ENCODE measurements around the gene C19orf12.

C19orf12 gene

GRCh38 chr19:29667387-29667783 lies 47.7 kb downstream of the C19orf12 start:
- TF ChIP-seq CTCF (IDR thresholded peaks at IDR 0.05; ENCODE audit: control insufficient read depth, extremely low read depth, insufficient read depth), result no peak
- DNase-seq (ENCODE audit: low read depth), result no peak
- no peak overlapping the region for H3K4me3 ChIP-seq (ENCODE audit: low read depth, low read length)

GRCh38 chr19:29666578-29667386 lies 48.3 kb downstream of the C19orf12 start:
- no peak for DNase-seq (ENCODE audit: low read depth)

GRCh38 chr19:29665826-29666577 lies 49.1 kb downstream of the C19orf12 start:
- H3K4me3 ChIP-seq (ENCODE audit: low read depth, low read length), result peak overlapping the region; percentile 81
- DNase-seq (ENCODE audit: low read depth), result no peak
- no peak for TF ChIP-seq CTCF (IDR thresholded peaks at IDR 0.05; ENCODE audit: control insufficient read depth, extremely low read depth, insufficient read depth)

More at GRCh38 chr19:29666578-29667386, 48.3 kb downstream of the C19orf12 start:
- TF ChIP-seq CTCF (IDR thresholded peaks at IDR 0.05; ENCODE audit: control insufficient read depth, extremely low read depth, insufficient read depth), result no peak
- peak overlapping the region; percentile 81 for H3K4me3 ChIP-seq (ENCODE audit: low read depth, low read length)

- peak within 1 kb of the TSS; percentile 81 for H3K4me3 ChIP-seq (ENCODE audit: low read depth, low read length)
- TF ChIP-seq CTCF (IDR thresholded peaks at IDR 0.05; ENCODE audit: control insufficient read depth, extremely low read depth, insufficient read depth), result no peak
- no peak for DNase-seq (ENCODE audit: low read depth)
Observed at GRCh38 chr19:29665215-29665825, 49.7 kb downstream of the C19orf12 start, which contains the start of gene PLEKHF1. TSS of gene PLEKHF1 (plus strand) at chr19:29665461. CDS start at chr19:29673840, 8,379 bp downstream.

GRCh38 chr19:29664753-29665214 lies 50.3 kb downstream of the C19orf12 start:
- TF ChIP-seq CTCF (IDR thresholded peaks at IDR 0.05; ENCODE audit: control insufficient read depth, extremely low read depth, insufficient read depth), result no peak
- DNase-seq (ENCODE audit: low read depth), result no peak
- peak overlapping the region; percentile 81 for H3K4me3 ChIP-seq (ENCODE audit: low read depth, low read length)

- TF ChIP-seq CTCF (IDR thresholded peaks at IDR 0.05; ENCODE audit: control insufficient read depth, extremely low read depth, insufficient read depth), result no peak
- H3K4me3 ChIP-seq (ENCODE audit: low read depth, low read length), result no peak overlapping the region
- DNase-seq (ENCODE audit: low read depth), result no peak
Observed at GRCh38 chr19:29663861-29664752, 51.0 kb downstream of the C19orf12 start.
